GM12878 (cell line): ENCODE data around the gene DPPA2. TPM values are rescaled to one million over a fixed set of nuclear protein-coding genes. Genes with fewer than 3 reads are reported as not detected.

Experiments used
- ATAC-seq: fragments of 200-7000 bp; cut with Tn5 transposase; 3 replicates; pipeline ENCODE4 v1.9.1; 2020; ENCODE audit warnings: mild to moderate bottlenecking, moderate library complexity
- BruUV-seq: library from RNA; stranded (reverse); fragments of 400-500 nt; replicated peaks from 2 replicates; lab custom pipeline; 2021; lab: Mats Ljungman, UMichigan
- CTCF ChIA-PET: fragments of 300-600 bp; sonication (Branson Sonifier 250); formaldehyde crosslinking; extraction: SDS; loops from one replicate; lab custom pipeline; 2021; ENCODE audit warnings: inconsistent platforms; lab: Yijun Ruan, JAX
- POLR2A ChIA-PET: fragments of 350-600 bp; formaldehyde crosslinking; extraction: SDS; loops from one replicate; lab custom pipeline; 2021; ENCODE audit warnings: inconsistent platforms; lab: Charles Lee
- RAD21 ChIA-PET: fragments of 300-600 bp; sonication (Branson Sonifier 250); formaldehyde crosslinking; loops from one replicate; lab custom pipeline; 2023; ENCODE audit warnings: antibody characterized with exemption; ENCODE audit not compliant: unreplicated experiment; lab: Charles Lee
- SMC1A ChIA-PET: fragments of 300-600 bp; sonication (Branson Sonifier 250); formaldehyde crosslinking; loops from one replicate; lab custom pipeline; 2023; ENCODE audit not compliant: unreplicated experiment, uncharacterized antibody; lab: Charles Lee
- DNase-seq: peaks from one replicate; pipeline ENCODE4 v3.0.0-alpha.2; 2011; ENCODE audit warnings: low read depth, low spot score
- FAIRE-seq: peaks from 3 replicates; lab custom pipeline; 2011; peaks lifted over from hg19 to GRCh38; lab: Jason Lieb, UNC
- H2AFZ ChIP-seq: 2 replicates; pipeline ENCODE4 v1.6.0; 2011; ENCODE audit warnings: low read depth, low read length, control low read depth; ENCODE audit not compliant: control insufficient read depth
- H3K27ac ChIP-seq: 2 replicates; pipeline ENCODE4 v1.5.1; 2011; ENCODE audit warnings: control low read depth; ENCODE audit not compliant: control insufficient read depth, insufficient read depth
- H3K27me3 ChIP-seq, 2 experiments: replicated peaks in 1 of 2; 2 replicates each; pipeline versions ENCODE4 v1.6.0 to v1.6.1; 2011; ENCODE audit warnings: low read length in 1 of 2; ENCODE audit not compliant: control insufficient read depth in 2 of 2, insufficient read depth in 2 of 2
- H3K36me3 ChIP-seq, 2 experiments: 2 replicates each; pipeline ENCODE4 v1.5.1; 2011; ENCODE audit warnings: low read length in 1 of 2; ENCODE audit not compliant: control insufficient read depth in 2 of 2, insufficient read depth in 2 of 2
- H3K4me1 ChIP-seq: 2 replicates; pipeline ENCODE4 v1.6.1; 2011; ENCODE audit warnings: mild to moderate bottlenecking, low read length, moderate library complexity, mixed read lengths; ENCODE audit not compliant: control insufficient read depth, insufficient read depth
- H3K4me2 ChIP-seq: 2 replicates; pipeline ENCODE4 v1.6.0; 2011; ENCODE audit warnings: control low read depth; ENCODE audit not compliant: control insufficient read depth, insufficient read depth
- H3K4me3 ChIP-seq: fragments of 200-600 bp; sonication (generic); 2 replicates; pipeline ENCODE4 v1.5.1; 2016
- H3K79me2 ChIP-seq: 2 replicates; pipeline ENCODE4 v1.6.0; 2011; ENCODE audit warnings: low read length; ENCODE audit not compliant: control insufficient read depth, insufficient read depth
- H3K9ac ChIP-seq: 2 replicates; pipeline ENCODE4 v1.8.0; 2011; ENCODE audit warnings: low read length, control low read depth, mixed read lengths; ENCODE audit not compliant: control insufficient read depth, insufficient read depth
- H3K9me3 ChIP-seq: replicated peaks from 3 replicates; pipeline ENCODE4 v1.5.1; 2011; ENCODE audit warnings: mild to moderate bottlenecking, low read length; ENCODE audit not compliant: control insufficient read depth, insufficient read depth
- H4K20me1 ChIP-seq: 2 replicates; pipeline ENCODE4 v1.6.0; 2011; ENCODE audit not compliant: control insufficient read depth, insufficient read depth
- ATF2 ChIP-seq: IDR thresholded peaks from 2 replicates; pipeline ENCODE4 v1.6.1; 2012; ENCODE audit warnings: low read length, inconsistent platforms
- BCL11A ChIP-seq: IDR thresholded peaks from 2 replicates; pipeline ENCODE4 v1.6.1; 2011; ENCODE audit warnings: low read depth, low read length
- HCFC1 ChIP-seq: fragments of 150-350 bp; IDR thresholded peaks from 2 replicates; pipeline ENCODE4 v1.6.1; 2014; ENCODE audit warnings: low read length
- ZBTB4 ChIP-seq: fragments of 450-650 bp; formaldehyde crosslinking; IDR thresholded peaks from 2 replicates; pipeline ENCODE4 v1.4.0; 2022; ENCODE audit warnings: mild to moderate bottlenecking, moderate library complexity
- ZNF687 ChIP-seq: fragments of 450-650 bp; IDR thresholded peaks from 2 replicates; pipeline ENCODE4 v1.6.1; 2017; ENCODE audit warnings: mild to moderate bottlenecking, moderate library complexity
- WGBS: methylation state at CpG from one replicate; pipeline ENCODE4 v1.1.6; 2016; ENCODE audit warnings: low lambda C conversion rate; ENCODE audit not compliant: insufficient replicate concordance, insufficient coverage; ENCODE audit errors: missing lambda C conversion rate; 5-methylcytosine and 5-hydroxymethylcytosine counted together
- in situ Hi-C: fragments of 300-500 bp; cut with MboI; formaldehyde crosslinking; loops from 9 replicates; pipeline ENCODE4 v1.14.3; 2018; ENCODE audit warnings: mixed read lengths
- intact Hi-C: fragments of 100-400 bp; cut with micrococcal nuclease; formaldehyde crosslinking; loops from one replicate; pipeline ENCODE4 v1.14.2; 2022; ENCODE audit not compliant: unreplicated experiment
- polyA plus RNA-seq, 11 experiments: library from polyadenylated mRNA; depleted of rRNA in 4 of 11; unstranded in 6 of 11; stranded (reverse) in 5 of 11; fragments of >200 nt; fragmentation: Nextera tagmentation in 4 of 11; fragmentation: Illumina TruSeq in 1 of 11; extraction: Ambion mirVana in 4 of 11; extraction: Trizol in 1 of 11; gene quantifications; 1 replicate in 1 of 11; 2 replicates in 10 of 11; pipeline versions ENCODE4 v1.2.1 to v1.2.3, GENCODE V29; 2011 to 2016; ENCODE audit warnings: inconsistent platforms in 2 of 11, missing spikeins in 2 of 11, low read depth in 1 of 11
- total RNA-seq, 4 experiments: library from RNA; depleted of rRNA in 3 of 4; stranded (reverse); fragments of >200 nt in 3 of 4; fragmentation: Illumina TruSeq in 1 of 4; extraction: Trizol in 1 of 4; gene quantifications; 2 replicates each; pipeline versions ENCODE4 v1.2.1 to v1.2.3, GENCODE V29; 2013 to 2021

DPPA2 gene
- total and polyA plus RNA-seq, 10 of the 15 experiments (the other 5 are each of a cell fraction or from before 2014, with no cell fraction given), result not detected

- no peak overlapping the region for H3K27ac ChIP-seq
- ChIA-PET CTCF (no interaction called here), SMC1A (no interaction called here), POLR2A (interaction anchor here (0.6 kb wide), 1 partner anchor 49 kb away, joined by 3 read pairs; no protein-coding TSS in a partner anchor), RAD21 (no interaction called here)
- no peaks in the 10 kb centered on the region for H3K36me3 ChIP-seq
- no peaks in the 10 kb centered on the region for H3K27me3 ChIP-seq
- no peaks in the 10 kb centered on the region for H4K20me1 ChIP-seq
- no peak overlapping the region for H3K4me2 ChIP-seq
- H3K4me3 ChIP-seq, result no peak overlapping the region
- H2AFZ ChIP-seq, result no peak overlapping the region
- FAIRE-seq, result no peak
- no peak for TF ChIP-seq ZBTB4 (CRISPR knock-in tag)
- no peak for TF ChIP-seq ZNF687
- no peak for TF ChIP-seq HCFC1
- TF ChIP-seq ATF2, result no peak
- TF ChIP-seq BCL11A, result no peak
- 34% methylated on average over 3 of the region's 3 CpGs for WGBS
- H3K4me1 ChIP-seq, result no peaks in the 10 kb centered on the region
- no peaks in the 10 kb centered on the region for H3K79me2 ChIP-seq
- no peaks in the 10 kb centered on the region for H3K9me3 ChIP-seq
- intact Hi-C loops, result no loop called here
- no peak for DNase-seq
- ATAC-seq, result no peak
- BruUV-seq, result no TSS peak
- in situ Hi-C loops, result no loop called here
- no peak overlapping the region for H3K9ac ChIP-seq
These were observed 40.3 kb upstream of the DPPA2 start for GRCh38 chr3:109356442-109357155.
